ENCODE data around the gene TSPAN14.

- TF ChIP-seq, protein P1, sequence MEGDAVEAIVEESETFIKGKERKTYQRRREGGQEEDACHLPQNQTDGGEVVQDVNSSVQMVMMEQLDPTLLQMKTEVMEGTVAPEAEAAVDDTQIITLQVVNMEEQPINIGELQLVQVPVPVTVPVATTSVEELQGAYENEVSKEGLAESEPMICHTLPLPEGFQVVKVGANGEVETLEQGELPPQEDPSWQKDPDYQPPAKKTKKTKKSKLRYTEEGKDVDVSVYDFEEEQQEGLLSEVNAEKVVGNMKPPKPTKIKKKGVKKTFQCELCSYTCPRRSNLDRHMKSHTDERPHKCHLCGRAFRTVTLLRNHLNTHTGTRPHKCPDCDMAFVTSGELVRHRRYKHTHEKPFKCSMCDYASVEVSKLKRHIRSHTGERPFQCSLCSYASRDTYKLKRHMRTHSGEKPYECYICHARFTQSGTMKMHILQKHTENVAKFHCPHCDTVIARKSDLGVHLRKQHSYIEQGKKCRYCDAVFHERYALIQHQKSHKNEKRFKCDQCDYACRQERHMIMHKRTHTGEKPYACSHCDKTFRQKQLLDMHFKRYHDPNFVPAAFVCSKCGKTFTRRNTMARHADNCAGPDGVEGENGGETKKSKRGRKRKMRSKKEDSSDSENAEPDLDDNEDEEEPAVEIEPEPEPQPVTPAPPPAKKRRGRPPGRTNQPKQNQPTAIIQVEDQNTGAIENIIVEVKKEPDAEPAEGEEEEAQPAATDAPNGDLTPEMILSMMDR (IDR thresholded peaks at IDR 0.05), result no peak
- TF ChIP-seq POLR2AphosphoS5 (IDR thresholded peaks at IDR 0.05), result no peak
These were observed 17.5 kb upstream of the TSPAN14 start for GRCh38 chr10:80436446-80437098.
